GM12878 (cell line): ENCODE data around the gene FBXO42. TPM values are rescaled to one million over a fixed set of nuclear protein-coding genes. Genes with fewer than 3 reads are reported as not detected.

Experiments
- ATAC-seq: fragments of 200-7000 bp; cut with Tn5 transposase; 3 replicates; pipeline ENCODE4 v1.9.1; 2020; ENCODE audit warnings: mild to moderate bottlenecking, moderate library complexity
- BruUV-seq: library from RNA; stranded (reverse); fragments of 400-500 nt; replicated peaks from 2 replicates; lab custom pipeline; 2021; lab: Mats Ljungman, UMichigan
- CTCF ChIA-PET: fragments of 300-600 bp; sonication (Branson Sonifier 250); formaldehyde crosslinking; extraction: SDS; loops from one replicate; lab custom pipeline; 2021; ENCODE audit warnings: inconsistent platforms; lab: Yijun Ruan, JAX
- POLR2A ChIA-PET: fragments of 350-600 bp; formaldehyde crosslinking; extraction: SDS; loops from one replicate; lab custom pipeline; 2021; ENCODE audit warnings: inconsistent platforms; lab: Charles Lee
- RAD21 ChIA-PET: fragments of 300-600 bp; sonication (Branson Sonifier 250); formaldehyde crosslinking; loops from one replicate; lab custom pipeline; 2023; ENCODE audit warnings: antibody characterized with exemption; ENCODE audit not compliant: unreplicated experiment; lab: Charles Lee
- SMC1A ChIA-PET: fragments of 300-600 bp; sonication (Branson Sonifier 250); formaldehyde crosslinking; loops from one replicate; lab custom pipeline; 2023; ENCODE audit not compliant: unreplicated experiment, uncharacterized antibody; lab: Charles Lee
- DNase-seq: peaks from one replicate; pipeline ENCODE4 v3.0.0-alpha.2; 2011; ENCODE audit warnings: low read depth, low spot score
- FAIRE-seq: peaks from 3 replicates; lab custom pipeline; 2011; peaks lifted over from hg19 to GRCh38; lab: Jason Lieb, UNC
- H2AFZ ChIP-seq: 2 replicates; pipeline ENCODE4 v1.6.0; 2011; ENCODE audit warnings: low read depth, low read length, control low read depth; ENCODE audit not compliant: control insufficient read depth
- H3K27ac ChIP-seq: 2 replicates; pipeline ENCODE4 v1.5.1; 2011; ENCODE audit warnings: control low read depth; ENCODE audit not compliant: control insufficient read depth, insufficient read depth
- H3K27me3 ChIP-seq, 2 experiments: replicated peaks in 1 of 2; 2 replicates each; pipeline versions ENCODE4 v1.6.0 to v1.6.1; 2011; ENCODE audit warnings: low read length in 1 of 2; ENCODE audit not compliant: control insufficient read depth in 2 of 2, insufficient read depth in 2 of 2
- H3K36me3 ChIP-seq, 2 experiments: 2 replicates each; pipeline ENCODE4 v1.5.1; 2011; ENCODE audit warnings: low read length in 1 of 2; ENCODE audit not compliant: control insufficient read depth in 2 of 2, insufficient read depth in 2 of 2
- H3K4me1 ChIP-seq: 2 replicates; pipeline ENCODE4 v1.6.1; 2011; ENCODE audit warnings: mild to moderate bottlenecking, low read length, moderate library complexity, mixed read lengths; ENCODE audit not compliant: control insufficient read depth, insufficient read depth
- H3K4me2 ChIP-seq: 2 replicates; pipeline ENCODE4 v1.6.0; 2011; ENCODE audit warnings: control low read depth; ENCODE audit not compliant: control insufficient read depth, insufficient read depth
- H3K4me3 ChIP-seq: fragments of 200-600 bp; sonication (generic); 2 replicates; pipeline ENCODE4 v1.5.1; 2016
- H3K79me2 ChIP-seq: 2 replicates; pipeline ENCODE4 v1.6.0; 2011; ENCODE audit warnings: low read length; ENCODE audit not compliant: control insufficient read depth, insufficient read depth
- H3K9ac ChIP-seq: 2 replicates; pipeline ENCODE4 v1.8.0; 2011; ENCODE audit warnings: low read length, control low read depth, mixed read lengths; ENCODE audit not compliant: control insufficient read depth, insufficient read depth
- H3K9me3 ChIP-seq: replicated peaks from 3 replicates; pipeline ENCODE4 v1.5.1; 2011; ENCODE audit warnings: mild to moderate bottlenecking, low read length; ENCODE audit not compliant: control insufficient read depth, insufficient read depth
- H4K20me1 ChIP-seq: 2 replicates; pipeline ENCODE4 v1.6.0; 2011; ENCODE audit not compliant: control insufficient read depth, insufficient read depth
- BRCA1 ChIP-seq: IDR thresholded peaks from 2 replicates; pipeline ENCODE4 v1.6.1; 2011; ENCODE audit warnings: low read depth, low read length, improper control_type of control experiment
- CHD4 ChIP-seq: fragments of 200-600 bp; sonication (generic); IDR thresholded peaks from 2 replicates; pipeline ENCODE4 v1.6.1; 2016; ENCODE audit warnings: mild to moderate bottlenecking
- CREB1 ChIP-seq: IDR thresholded peaks from 2 replicates; pipeline ENCODE4 v1.6.1; 2012; ENCODE audit warnings: low read depth, mild to moderate bottlenecking, inconsistent platforms
- DPF2 ChIP-seq: fragments of 450-650 bp; IDR thresholded peaks from 2 replicates; pipeline ENCODE4 v1.6.1; 2017; ENCODE audit warnings: mild to moderate bottlenecking
- KDM1A ChIP-seq: fragments of 200-600 bp; sonication (generic); IDR thresholded peaks from 2 replicates; pipeline ENCODE4 v1.6.1; 2016; ENCODE audit warnings: borderline replicate concordance
- NRF1 ChIP-seq: conservative IDR thresholded peaks from 2 replicates; pipeline ENCODE4 v1.6.1; 2011; ENCODE audit warnings: mild to moderate bottlenecking, low read depth, low read length, improper control_type of control experiment
- PAX8 ChIP-seq: fragments of 450-650 bp; IDR thresholded peaks from 2 replicates; pipeline ENCODE4 v1.6.1; 2017; ENCODE audit warnings: mild to moderate bottlenecking, moderate library complexity
- WGBS: methylation state at CpG from one replicate; pipeline ENCODE4 v1.1.6; 2016; ENCODE audit warnings: low lambda C conversion rate; ENCODE audit not compliant: insufficient replicate concordance, insufficient coverage; ENCODE audit errors: missing lambda C conversion rate; 5-methylcytosine and 5-hydroxymethylcytosine counted together
- in situ Hi-C: fragments of 300-500 bp; cut with MboI; formaldehyde crosslinking; loops from 9 replicates; pipeline ENCODE4 v1.14.3; 2018; ENCODE audit warnings: mixed read lengths
- intact Hi-C: fragments of 100-400 bp; cut with micrococcal nuclease; formaldehyde crosslinking; loops from one replicate; pipeline ENCODE4 v1.14.2; 2022; ENCODE audit not compliant: unreplicated experiment
- polyA plus RNA-seq, 11 experiments: library from polyadenylated mRNA; depleted of rRNA in 4 of 11; unstranded in 6 of 11; stranded (reverse) in 5 of 11; fragments of >200 nt; fragmentation: Nextera tagmentation in 4 of 11; fragmentation: Illumina TruSeq in 1 of 11; extraction: Ambion mirVana in 4 of 11; extraction: Trizol in 1 of 11; gene quantifications; 1 replicate in 1 of 11; 2 replicates in 10 of 11; pipeline versions ENCODE4 v1.2.1 to v1.2.3, GENCODE V29; 2011 to 2016; ENCODE audit warnings: inconsistent platforms in 2 of 11, missing spikeins in 2 of 11, low read depth in 1 of 11
- total RNA-seq, 4 experiments: library from RNA; depleted of rRNA in 3 of 4; stranded (reverse); fragments of >200 nt in 3 of 4; fragmentation: Illumina TruSeq in 1 of 4; extraction: Trizol in 1 of 4; gene quantifications; 2 replicates each; pipeline versions ENCODE4 v1.2.1 to v1.2.3, GENCODE V29; 2013 to 2021
- TF ChIP-seq, protein P1 (sequence below): fragments of 150-350 bp; IDR thresholded peaks from 2 replicates; pipeline ENCODE4 v1.6.1; 2016; ENCODE audit warnings: low read depth, low read length
- TF ChIP-seq, protein P2 (sequence below): fragments of 450-650 bp; IDR thresholded peaks from 2 replicates; pipeline ENCODE4 v1.6.1; 2017; ENCODE audit warnings: antibody characterized with exemption, mild to moderate bottlenecking, moderate library complexity

The FBXO42 gene
- total and polyA plus RNA-seq, 10 of the 15 experiments (the other 5 are each of a cell fraction or from before 2014, with no cell fraction given) = 6.1 to 23.8 (median 15.2) TPM

DNA sequence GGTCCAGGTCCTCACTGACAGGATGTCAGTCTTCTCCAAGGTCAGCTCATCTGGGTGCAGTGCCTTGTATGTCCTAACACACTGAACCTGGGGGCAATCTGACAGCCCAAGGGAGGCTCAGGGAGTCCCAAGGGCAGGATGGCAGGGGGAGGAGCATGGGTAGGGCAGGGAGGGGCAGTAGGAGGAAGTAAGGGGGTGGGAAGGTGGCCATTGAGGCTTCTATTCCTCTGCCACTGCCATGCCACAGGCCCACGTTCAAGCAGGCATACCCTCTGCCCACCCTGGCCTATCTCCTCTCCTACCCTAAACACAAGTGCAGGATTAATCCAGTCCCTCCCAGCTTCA is 153.2 kb downstream of the FBXO42 start:
- DNase-seq (no peak), FAIRE-seq (no peak), ATAC-seq (peak; percentile 48; the same call in 2 of the 3 replicates)
- ChIA-PET POLR2A (no interaction called here), CTCF (interaction anchor here (0.9 to 1.5 kb wide), 5 partner anchors 8 to 164 kb away, joined by 3 to 7 read pairs (median 6); no protein-coding TSS in a partner anchor), SMC1A (interaction anchor here (0.8 kb wide), 1 partner anchor 11 kb away, joined by 3 read pairs; no protein-coding TSS in a partner anchor), RAD21 (interaction anchor here (0.5 to 1.5 kb wide), 3 partner anchors 10 to 45 kb away, joined by 3 to 4 read pairs (median 3); no protein-coding TSS in a partner anchor)
- no peaks in the 10 kb centered on the region for H3K4me1 ChIP-seq
- no peaks in the 10 kb centered on the region for H4K20me1 ChIP-seq
- WGBS = 0% methylated on average over 1 of the region's 1 CpG
- TF ChIP-seq CREB1 (no peak), PAX8 (no peak), NRF1 (no peak), BRCA1 (no peak), DPF2 (no peak), KDM1A (no peak), CHD4 (no peak)
- TF ChIP-seq, protein P1, sequence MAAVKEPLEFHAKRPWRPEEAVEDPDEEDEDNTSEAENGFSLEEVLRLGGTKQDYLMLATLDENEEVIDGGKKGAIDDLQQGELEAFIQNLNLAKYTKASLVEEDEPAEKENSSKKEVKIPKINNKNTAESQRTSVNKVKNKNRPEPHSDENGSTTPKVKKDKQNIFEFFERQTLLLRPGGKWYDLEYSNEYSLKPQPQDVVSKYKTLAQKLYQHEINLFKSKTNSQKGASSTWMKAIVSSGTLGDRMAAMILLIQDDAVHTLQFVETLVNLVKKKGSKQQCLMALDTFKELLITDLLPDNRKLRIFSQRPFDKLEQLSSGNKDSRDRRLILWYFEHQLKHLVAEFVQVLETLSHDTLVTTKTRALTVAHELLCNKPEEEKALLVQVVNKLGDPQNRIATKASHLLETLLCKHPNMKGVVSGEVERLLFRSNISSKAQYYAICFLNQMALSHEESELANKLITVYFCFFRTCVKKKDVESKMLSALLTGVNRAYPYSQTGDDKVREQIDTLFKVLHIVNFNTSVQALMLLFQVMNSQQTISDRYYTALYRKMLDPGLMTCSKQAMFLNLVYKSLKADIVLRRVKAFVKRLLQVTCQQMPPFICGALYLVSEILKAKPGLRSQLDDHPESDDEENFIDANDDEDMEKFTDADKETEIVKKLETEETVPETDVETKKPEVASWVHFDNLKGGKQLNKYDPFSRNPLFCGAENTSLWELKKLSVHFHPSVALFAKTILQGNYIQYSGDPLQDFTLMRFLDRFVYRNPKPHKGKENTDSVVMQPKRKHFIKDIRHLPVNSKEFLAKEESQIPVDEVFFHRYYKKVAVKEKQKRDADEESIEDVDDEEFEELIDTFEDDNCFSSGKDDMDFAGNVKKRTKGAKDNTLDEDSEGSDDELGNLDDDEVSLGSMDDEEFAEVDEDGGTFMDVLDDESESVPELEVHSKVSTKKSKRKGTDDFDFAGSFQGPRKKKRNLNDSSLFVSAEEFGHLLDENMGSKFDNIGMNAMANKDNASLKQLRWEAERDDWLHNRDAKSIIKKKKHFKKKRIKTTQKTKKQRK = no peak
- TF ChIP-seq, protein P2, sequence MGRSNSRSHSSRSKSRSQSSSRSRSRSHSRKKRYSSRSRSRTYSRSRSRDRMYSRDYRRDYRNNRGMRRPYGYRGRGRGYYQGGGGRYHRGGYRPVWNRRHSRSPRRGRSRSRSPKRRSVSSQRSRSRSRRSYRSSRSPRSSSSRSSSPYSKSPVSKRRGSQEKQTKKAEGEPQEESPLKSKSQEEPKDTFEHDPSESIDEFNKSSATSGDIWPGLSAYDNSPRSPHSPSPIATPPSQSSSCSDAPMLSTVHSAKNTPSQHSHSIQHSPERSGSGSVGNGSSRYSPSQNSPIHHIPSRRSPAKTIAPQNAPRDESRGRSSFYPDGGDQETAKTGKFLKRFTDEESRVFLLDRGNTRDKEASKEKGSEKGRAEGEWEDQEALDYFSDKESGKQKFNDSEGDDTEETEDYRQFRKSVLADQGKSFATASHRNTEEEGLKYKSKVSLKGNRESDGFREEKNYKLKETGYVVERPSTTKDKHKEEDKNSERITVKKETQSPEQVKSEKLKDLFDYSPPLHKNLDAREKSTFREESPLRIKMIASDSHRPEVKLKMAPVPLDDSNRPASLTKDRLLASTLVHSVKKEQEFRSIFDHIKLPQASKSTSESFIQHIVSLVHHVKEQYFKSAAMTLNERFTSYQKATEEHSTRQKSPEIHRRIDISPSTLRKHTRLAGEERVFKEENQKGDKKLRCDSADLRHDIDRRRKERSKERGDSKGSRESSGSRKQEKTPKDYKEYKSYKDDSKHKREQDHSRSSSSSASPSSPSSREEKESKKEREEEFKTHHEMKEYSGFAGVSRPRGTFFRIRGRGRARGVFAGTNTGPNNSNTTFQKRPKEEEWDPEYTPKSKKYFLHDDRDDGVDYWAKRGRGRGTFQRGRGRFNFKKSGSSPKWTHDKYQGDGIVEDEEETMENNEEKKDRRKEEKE = no peak
- no peak overlapping the region for H3K4me2 ChIP-seq
- no peaks in the 10 kb centered on the region for H3K79me2 ChIP-seq
- in situ Hi-C loops = no loop called here
- H3K36me3 ChIP-seq = no peaks in the 10 kb centered on the region
- H3K9ac ChIP-seq = no peak overlapping the region
- no peaks in the 10 kb centered on the region for H3K27me3 ChIP-seq
- H2AFZ ChIP-seq = no peak overlapping the region
- H3K4me3 ChIP-seq = no peak overlapping the region
- BruUV-seq = no TSS peak
- intact Hi-C loops = no loop called here
- no peak overlapping the region for H3K27ac ChIP-seq
- no peaks in the 10 kb centered on the region for H3K9me3 ChIP-seq
